ENCODE data around the gene PRELID3B. TPM values are rescaled to one million over a fixed set of nuclear protein-coding genes. Genes with fewer than 3 reads are reported as not detected.
A peak's percentile ranks its signal among the peaks of the same experiment; 100 is the strongest.
"Not testable (repeated sequence)": the region's sequence is repeated elsewhere in the genome, so short reads cannot be mapped to it uniquely, and the experiment has no call there.

PRELID3B gene
- total RNA-seq, 1 donor from 2014 or later, result 40.0 TPM

DNA sequence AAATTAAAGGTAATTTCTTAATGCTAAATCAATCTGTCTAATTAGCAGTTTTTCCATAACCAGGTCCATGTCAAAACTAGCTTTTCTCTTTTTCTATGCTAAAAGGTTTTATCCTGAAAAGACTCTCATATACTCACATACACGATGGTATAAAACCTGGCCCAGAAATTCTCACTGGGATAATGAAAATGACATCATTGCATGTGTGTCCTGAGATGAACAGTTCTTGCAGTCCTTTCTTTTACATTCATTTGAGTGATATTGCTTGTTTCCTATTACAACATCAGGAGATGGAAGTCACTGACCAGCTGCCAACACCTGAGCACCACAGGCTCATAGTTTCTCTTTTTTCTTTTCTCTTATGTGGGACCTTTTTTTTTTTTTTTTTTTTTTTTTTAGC is 7.9 kb upstream of the PRELID3B start:
- no peak for DNase-seq (ENCODE audit: low spot score)

DNA sequence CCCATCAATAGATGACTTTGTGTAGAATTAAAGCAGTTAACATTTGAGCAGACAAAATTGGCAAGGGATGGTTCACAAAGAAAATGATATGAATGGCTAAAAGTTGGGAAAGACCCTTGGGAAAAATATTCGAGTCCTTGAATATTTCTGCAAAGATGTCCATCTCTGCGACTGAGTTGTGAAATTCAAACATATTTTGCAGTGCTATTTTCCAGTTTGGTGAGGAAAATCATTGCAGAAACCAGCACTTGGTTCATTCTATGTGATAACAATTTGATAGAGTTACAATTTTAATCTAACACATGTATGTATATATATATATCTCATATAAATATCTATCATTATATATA is 6.1 kb upstream of the PRELID3B start:
- no peak for DNase-seq (ENCODE audit: low spot score)

GRCh38 chr20:59047938-59048680 is 5.5 kb upstream of the PRELID3B start:
- peak; percentile 29 for DNase-seq (ENCODE audit: low spot score)

DNA sequence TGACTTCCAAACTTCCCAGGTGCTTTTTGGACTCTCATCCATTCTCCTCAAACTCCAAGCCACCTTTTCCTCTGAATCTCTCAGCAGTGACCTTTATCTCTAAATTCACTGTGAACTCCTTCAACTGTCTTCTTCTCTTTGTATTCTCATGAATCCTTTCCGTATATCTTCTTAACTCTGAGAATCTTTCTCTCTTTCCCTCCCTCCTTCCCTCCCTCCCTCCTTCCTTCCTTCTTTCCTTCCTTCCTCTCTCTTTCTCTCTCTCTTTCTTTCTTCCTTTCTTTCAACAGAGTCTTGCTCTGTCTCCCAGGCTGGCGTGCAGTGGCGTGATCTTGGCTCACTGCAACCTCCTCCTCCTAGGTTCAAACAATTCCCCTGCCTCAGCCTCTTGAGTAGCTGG is 4.3 kb upstream of the PRELID3B start:
- no peak for DNase-seq (ENCODE audit: low spot score)

GRCh38 chr20:59044796-59045195 is 2.2 kb upstream of the PRELID3B start:
- no peak for DNase-seq (ENCODE audit: low spot score)

- no peak for DNase-seq (ENCODE audit: low spot score)
These were observed 1.7 kb upstream of the PRELID3B start for GRCh38 chr20:59044295-59044694.

DNA sequence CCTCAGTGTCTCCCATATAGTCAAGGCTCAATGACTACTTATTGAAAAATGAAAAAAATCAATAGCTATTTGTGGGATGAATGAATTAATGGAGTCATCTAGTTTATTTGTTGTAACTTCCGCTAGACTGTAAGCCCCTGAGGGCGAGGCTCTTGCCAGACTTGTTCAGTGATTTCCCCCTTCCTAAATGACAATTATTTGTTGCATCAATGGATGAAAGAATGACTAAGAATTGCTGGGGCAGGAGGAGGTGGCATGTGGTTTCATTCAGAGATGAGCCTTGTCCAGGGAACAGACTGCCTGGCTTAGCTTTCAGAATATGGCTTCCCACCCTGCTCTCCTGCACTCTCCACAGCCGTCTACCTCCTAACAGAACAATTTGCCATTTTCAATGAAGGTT is 1.1 kb upstream of the PRELID3B start:
- no peak for DNase-seq (ENCODE audit: low spot score)

DNA sequence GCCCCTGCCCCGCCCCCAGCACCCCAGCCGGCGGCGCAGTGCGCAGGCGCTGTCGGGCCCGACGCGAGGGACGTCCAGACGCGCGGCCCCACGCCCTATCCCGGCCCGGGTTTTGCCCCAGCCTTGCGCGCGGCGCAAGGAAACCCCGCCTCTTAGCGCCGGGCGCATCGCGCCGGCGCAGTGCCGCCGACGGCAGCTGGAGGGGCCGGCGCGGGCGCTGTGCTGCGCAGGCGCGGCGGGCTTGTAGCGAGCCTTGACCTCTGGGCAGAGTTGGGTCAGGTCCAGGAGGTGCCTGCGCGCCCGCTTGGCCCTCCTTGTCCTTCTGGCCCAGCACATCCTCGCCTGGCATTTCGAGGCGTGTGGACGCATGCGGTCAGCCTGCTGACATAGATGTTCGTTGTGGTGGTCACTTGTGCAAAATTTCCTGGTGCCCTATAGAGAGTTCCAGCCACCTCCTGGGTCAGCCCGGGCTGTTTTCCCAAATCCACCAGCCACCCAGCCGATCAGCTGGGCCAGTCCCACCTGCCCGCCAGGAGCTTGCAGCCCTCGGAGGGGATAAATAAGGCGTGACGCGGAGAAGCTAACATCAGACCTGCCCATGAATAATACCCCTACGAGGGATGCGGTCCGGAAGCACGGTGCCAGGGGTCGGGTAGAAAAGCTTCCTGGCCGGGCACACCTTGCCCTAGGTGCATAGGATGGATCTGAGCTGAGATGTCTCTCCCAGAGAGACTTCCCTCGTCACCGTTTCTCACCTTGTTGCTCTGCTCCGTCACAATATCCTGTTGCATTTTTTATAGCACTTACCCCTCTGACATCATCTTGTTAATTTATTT is 428 bp upstream of the PRELID3B start:
- DNase-seq (ENCODE audit: low spot score), result peak; percentile 97

DNA sequence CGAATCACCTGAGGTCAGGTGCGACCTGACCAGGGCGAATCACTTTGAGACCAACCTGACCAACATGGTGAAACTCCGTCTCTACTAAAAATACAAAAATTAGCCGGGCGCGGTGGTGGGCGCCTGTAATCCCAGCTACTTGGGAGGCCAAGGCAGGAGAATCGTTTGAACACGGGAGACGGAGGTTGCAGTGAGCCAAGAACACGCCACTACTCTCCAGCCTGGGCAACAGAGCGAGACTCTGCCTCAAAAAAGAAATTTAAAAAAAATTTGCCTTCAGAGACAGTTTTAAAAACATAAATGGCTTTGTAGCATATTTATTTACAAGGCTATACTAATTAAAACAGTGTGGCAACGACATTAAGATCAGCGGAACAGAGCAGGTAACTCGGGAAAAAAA is 1.1 kb downstream of the PRELID3B start:
- not testable (repeated sequence) for DNase-seq (ENCODE audit: low spot score)

GRCh38 chr20:59040667-59041066 is 1.9 kb downstream of the PRELID3B start:
- no peak for DNase-seq (ENCODE audit: low spot score)

- DNase-seq (ENCODE audit: low spot score), result no peak
These were observed 3.4 kb downstream of the PRELID3B start for GRCh38 chr20:59039233-59039632.

DNA sequence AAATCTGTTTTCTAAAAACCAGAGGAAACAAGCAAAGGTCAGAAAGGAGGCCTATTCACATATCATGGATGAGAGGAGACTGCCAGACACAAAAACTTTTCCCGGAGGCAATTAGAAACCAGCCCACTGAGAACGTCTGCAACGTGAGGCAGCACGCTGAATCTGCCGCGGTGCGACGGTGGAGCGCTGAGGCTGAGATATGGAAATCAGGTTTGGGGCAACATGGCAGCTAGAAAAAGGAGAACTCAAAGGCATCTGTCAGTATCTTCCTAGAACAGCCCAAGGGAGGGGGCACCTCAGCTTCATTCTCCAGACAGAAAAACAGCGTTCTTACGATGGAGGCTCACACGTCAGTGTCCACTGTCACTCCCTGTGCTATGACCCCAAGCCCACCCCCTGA is 5.2 kb downstream of the PRELID3B start:
- DNase-seq (ENCODE audit: low spot score), result no peak

DNA sequence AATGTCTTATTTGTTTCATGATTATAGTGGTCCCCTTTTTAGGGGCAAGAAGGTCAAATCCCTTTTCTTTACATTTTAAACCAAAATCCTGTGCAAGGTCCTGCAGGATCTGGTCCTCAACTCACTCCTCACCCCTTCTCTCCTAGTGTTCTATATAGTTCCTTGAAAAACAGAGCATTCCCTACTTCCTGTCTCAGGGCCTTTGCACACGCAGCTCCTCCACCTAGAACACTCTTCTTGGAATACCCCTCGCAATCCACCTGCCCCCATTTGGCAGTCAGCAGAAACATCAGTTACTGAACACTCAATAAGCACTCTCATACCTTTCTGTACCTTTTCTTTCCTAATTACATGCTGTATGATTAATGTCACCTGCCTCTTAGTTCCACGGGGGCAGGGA is 7.2 kb downstream of the PRELID3B start:
- DNase-seq (ENCODE audit: low spot score), result no peak

DNA sequence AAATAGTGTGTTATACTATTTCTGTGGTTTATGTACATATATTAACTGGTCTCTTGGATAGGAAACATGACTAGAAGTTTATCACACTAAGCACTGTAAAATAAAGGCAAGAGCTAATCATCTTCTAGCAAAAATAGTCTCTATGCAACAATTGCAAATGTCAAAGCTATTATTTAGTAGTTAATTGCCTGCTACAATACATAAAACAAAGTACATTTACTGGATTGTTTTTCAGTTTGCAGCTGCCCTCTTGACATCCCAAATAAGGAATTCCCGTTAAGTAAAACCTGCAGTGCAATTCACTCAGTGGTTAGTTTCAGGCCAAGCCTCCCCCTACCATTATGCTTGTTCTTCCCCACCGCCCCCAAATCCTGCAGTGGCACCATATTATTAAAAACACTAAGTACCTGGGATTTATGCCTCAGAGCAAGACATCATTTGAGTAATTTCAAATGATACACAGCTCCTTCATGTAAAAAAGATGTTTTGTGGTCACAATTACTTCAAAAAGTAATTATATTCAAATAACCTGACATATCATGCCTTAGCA is 8.9 kb downstream of the PRELID3B start:
- DNase-seq (ENCODE audit: low spot score), result no peak

GRCh38 chr20:59033093-59033492 is 9.5 kb downstream of the PRELID3B start:
- no peak for DNase-seq (ENCODE audit: low spot score)

GRCh38 chr20:59032713-59033059 is 9.9 kb downstream of the PRELID3B start:
- DNase-seq (ENCODE audit: low spot score), result no peak

GRCh38 chr20:59032023-59032712 is 10.4 kb downstream of the PRELID3B start, which contains the start of gene ATP5F1E:
Gene ATP5F1E (minus strand): TSS chr20:59032335. CDS start chr20:59032251, 84 bp downstream.
- DNase-seq (ENCODE audit: low spot score), result peak; percentile 97

- DNase-seq (ENCODE audit: low spot score), result no peak
These were observed 11.0 kb downstream of the PRELID3B start for GRCh38 chr20:59031564-59032022.

GRCh38 chr20:59030911-59031563 is 11.5 kb downstream of the PRELID3B start:
- DNase-seq (ENCODE audit: low spot score), result no peak

GRCh38 chr20:59028812-59029211 is 13.8 kb downstream of the PRELID3B start:
- DNase-seq (ENCODE audit: low spot score), result no peak

- DNase-seq (ENCODE audit: low spot score), result no peak
These were observed 14.8 kb downstream of the PRELID3B start for GRCh38 chr20:59027741-59028320.

Measured in umbilical cord (tissue), 2 donors.